Measurements from ENCODE around the gene CELF4.

CELF4 gene

DNA sequence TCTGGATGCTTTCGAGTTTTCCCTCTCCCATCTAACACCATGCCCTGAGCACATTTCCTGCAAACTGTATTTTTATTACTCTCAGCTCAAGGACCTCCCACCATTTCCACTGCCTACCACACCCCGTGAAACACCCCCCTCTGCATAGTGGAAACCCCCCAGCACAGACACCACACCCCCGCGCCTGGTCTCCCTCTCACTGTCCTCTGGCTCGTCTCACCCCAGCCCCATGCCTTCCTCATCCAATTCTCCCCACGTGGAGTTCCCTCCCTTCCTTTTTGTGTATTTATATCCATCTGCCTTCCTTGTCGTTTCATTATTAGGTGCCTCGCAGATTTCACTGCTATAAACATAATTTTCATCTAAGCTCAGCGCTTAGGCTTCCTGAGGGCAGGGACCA is 307.5 kb downstream of the CELF4 start:
- no peak for DNase-seq (ENCODE audit: low spot score)

DNA sequence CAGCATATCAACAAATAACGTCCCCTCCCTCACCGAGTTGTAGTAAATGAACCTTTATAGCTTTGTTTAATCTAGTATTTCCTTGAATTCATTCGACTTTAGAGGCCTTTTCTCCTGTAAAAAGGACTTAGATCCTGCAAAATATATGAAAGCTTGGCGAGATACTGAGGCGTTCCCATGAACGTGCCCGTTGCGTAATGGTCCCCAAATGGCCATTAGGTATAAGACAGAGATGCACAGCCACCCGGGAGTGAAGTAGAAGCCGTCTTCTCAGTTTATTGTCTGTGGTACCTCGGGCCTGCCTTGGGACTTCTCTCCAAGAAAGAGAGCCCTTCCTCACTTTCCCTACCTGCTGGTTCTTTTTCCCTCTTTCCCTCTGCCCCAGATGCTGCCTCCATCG is 310.6 kb downstream of the CELF4 start:
- no peak for DNase-seq (ENCODE audit: low spot score)

DNA sequence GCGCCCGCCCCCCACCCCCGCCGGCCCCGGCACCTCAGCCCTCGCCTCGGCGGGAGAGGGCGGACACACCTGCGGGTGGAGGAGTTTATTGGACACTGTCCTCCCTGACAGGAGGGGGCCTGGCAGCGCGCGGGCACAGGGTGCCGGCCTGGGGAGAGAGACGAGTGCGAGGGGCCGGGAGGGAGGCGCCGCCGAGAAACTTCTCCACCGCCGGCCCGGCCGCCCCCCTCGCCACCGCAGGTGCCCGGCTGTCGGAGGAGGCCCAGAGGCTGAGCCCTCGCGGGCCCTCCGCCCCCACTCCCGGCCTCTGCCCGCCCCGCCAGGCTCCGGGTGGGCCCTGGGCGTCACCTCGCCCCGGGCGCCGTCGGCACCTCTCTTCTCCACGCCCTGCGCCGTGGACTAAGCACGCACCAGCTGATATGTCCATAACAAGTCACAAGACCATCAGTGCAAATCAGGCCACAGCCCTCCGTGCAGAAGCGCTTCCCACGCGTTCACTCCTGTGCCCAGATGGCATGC is 311.3 kb downstream of the CELF4 start:
- no peak for DNase-seq (ENCODE audit: low spot score)

DNA sequence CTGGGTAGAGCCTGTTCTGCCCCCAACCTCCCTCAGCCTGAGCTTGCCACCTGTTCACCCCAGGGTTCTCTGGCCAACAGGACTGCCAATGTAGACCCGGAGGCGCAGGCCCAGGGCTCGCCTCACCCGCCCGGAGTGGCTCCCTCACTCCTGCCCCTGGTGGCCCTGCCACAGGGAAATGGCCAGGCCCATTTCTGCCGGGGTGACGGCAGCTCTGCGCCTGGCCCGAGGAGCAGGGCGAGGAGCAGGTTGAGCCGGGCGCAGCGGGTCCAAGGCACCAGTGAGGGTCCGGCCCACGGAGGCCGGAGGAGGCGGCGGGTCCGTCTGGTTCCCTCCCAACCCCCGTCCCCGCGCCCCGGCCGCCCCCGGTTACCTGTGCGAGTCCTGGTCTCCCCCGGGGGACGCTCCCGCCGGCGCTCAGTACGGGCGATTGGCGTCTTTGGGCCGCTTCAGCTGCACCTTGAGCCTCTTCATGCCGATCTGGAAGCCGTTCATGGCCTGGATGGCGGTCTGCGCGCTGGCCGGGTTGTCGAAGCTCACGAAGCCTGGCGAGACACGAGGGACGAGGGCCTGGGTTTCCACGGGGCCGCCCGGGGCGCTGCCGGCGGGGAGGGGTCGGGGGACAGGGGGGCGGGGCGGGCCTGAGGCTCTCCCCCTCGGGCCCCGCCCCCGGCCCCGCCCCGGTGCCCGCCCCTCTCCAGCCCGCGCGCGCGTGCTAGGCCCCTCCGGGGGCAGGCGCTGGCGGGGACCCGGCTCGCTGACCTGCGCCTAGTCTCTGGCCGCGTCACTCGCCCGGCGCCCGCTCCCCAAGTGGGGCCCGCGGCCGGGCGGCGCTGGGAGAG is 312.0 kb downstream of the CELF4 start:
- DNase-seq (ENCODE audit: low spot score), result no peak

DNA sequence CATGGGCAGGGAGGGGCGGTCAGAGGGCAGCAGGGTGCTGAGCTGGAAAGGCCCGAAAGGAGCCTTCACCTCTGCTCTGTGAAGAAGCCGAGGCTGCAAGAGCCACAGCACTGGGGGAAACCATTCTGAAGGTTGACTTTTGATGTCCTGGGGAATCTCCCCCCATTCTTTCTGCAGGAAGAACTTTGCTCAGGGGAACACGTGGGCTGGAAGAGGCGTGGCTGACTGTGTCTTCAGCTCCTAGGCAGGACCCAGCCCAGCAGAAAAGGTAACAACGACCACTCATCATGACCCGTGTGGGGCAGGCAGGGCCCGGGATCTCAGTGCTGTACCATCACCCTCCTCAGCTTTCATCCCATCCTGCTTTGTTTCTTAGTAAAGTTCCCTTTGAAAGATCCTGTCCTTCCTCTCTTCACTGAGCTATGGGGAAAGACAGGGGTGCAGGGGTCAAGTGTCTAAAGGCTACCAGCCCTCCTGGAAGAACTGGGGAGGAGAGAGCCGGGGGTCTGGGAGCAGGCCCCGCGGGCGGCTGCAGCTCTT is 312.7 kb downstream of the CELF4 start:
- DNase-seq (ENCODE audit: low spot score), result no peak

GRCh38 chr18:37252342-37252741 is 313.3 kb downstream of the CELF4 start:
- no peak for DNase-seq (ENCODE audit: low spot score)

DNA sequence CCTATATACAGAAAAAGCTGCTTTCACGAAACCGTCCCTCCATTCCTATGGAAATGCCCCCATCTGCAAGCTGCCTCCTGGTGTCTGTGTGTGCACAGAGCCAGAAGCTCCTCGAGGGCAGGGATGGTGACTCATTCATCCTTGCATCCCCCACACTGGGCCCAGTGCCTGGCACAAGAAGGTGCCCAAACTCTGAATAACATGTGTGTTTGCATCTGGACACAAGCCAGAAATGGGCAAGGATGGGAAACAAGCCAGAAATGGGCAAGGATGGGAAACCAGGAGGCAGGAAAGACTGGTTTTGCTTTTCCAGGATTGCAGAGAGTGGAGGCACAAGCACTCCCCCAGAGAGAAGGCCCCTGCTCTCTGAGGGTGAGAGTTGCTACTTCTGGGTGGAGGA is 313.9 kb downstream of the CELF4 start:
- DNase-seq (ENCODE audit: low spot score), result no peak

DNA sequence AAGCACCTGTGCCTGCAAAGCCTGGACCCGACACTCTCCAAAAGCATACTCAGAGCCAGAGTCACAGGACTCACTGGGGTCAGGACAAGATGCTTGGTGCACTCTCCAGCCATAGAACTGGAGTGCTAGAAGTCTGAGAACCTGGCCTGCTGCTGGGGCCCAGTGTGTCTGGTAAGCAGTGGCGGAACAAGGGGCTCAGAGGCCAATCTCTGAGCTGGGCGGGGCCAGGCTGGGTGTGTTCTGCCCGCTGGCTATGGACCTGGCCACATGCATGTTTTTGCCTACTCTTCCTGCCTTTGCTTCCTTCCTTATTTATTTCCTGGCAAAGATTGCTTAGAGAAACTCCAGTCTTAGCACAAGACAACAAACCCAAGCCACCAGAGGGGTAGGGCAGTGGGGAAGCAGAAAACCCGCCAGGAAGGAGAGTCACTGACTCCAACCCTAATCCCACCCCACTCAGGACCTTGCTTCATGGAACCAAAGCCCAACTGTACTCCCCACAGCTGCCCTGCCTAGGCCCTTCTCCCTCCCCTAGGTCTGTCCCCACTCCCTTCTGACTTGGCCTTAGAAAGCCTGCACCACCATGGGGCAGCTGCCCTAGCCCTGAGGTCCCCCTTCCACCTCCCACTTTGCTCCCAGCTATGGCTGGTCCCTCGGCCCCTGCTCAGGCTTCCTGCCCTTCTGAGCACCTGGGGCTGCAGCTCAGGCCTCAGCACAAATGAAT is 315.5 kb downstream of the CELF4 start:
- no peak for DNase-seq (ENCODE audit: low spot score)

DNA sequence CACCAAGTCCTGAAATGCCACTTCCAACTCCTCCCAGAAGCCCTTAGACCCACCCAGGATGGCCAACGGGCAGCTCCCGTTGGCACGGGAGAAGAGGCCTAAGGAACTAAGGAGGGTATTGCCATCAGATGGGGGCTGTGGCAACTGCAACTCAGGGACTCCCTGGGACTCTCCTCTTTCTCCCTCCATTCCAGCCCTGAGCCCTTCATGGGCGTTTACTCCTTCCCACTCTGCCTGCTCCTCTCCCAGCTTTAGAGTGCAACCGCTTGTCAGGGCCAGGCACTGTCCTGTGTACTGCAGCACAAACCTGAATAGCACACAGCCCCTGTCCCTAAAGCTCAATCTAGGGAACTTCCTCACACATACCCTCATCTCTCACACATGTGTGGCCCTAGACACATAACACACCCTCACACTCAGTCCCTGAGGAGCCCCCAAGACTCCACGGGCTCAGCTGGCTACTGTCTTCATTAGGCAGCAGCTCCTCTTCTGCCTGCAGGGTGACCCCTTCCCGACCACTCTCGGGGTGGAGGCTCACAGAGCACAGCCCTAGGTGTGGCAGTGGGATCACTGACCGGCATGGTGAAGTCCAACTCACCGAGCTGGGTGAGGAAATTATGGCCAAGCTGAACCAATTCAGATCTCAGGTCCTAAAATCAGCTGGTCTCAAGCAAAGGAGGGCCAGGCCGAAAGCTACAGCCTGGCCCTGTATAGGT is 316.3 kb downstream of the CELF4 start:
- DNase-seq (ENCODE audit: low spot score), result no peak

- no peak for DNase-seq (ENCODE audit: low spot score)
Observed at GRCh38 chr18:37248281-37248680, 317.3 kb downstream of the CELF4 start.

GRCh38 chr18:37247497-37248161 is 318.0 kb downstream of the CELF4 start:
- no peak for DNase-seq (ENCODE audit: low spot score)

DNA sequence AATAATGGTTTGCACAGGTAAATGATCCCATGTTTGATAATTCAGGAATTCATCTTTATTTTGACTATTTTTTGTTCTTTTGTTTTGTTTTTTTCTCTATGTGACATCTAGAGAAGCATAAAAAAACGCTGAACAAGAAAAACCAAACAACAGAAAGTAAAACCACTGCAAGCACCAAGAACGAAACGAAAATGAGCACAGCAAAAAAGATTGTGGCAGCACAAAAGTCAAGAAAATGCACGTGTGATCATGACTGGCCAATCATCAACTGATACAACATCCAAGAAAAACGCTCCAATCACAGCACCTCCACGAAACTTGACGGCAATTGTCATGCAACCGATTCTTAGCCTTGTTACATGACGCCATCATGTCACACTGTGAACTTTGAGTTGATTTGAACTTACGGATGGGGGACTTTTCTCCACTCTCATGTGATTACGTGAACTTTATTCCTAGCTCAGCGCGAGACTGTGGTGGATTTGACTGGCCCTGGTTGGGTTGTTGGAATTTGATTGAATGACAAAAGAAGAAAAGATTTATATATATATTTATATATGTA is 318.7 kb downstream of the CELF4 start:
- DNase-seq (ENCODE audit: low spot score), result no peak

- DNase-seq (ENCODE audit: low spot score), result no peak
Observed at GRCh38 chr18:37244618-37245017, 321.0 kb downstream of the CELF4 start.

- no peak for DNase-seq (ENCODE audit: low spot score)
Observed at GRCh38 chr18:37243741-37244140, 321.9 kb downstream of the CELF4 start.

DNA sequence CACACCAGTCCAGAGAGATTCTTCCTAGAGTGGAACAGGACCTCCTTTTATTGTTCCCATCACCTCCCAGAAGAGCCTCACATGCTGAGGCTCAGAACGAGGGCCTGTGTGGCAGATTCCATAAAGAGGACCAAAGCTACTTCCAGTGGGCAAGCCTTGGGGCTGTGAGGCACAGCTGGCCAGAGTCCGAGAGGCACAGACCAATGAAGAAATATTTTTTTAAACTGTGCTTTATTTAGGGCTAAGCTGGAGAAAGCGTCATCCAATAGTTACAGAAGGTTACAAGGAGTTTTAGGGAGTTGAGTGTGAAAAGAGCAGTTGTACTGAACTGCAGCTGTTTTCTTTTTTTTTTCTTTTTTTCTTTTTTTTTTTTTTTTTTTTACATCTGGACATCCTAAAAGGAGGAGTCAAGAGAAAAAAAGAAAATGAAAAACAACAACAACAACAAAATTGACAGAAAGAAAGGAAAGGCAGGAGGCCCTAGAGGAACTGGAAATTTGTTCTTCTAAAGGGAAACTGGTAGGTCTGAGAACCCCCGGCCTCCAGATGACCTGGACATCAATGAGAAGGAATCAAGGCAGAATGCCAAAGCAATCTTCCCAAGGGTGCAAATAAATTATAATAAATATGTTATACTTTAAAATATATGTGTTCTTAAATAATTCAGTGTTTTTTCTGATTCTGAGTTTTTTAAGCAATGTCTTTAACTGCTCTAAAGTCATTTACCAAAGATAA is 322.6 kb downstream of the CELF4 start:
- DNase-seq (ENCODE audit: low spot score), result no peak

GRCh38 chr18:37242091-37242490 is 323.5 kb downstream of the CELF4 start:
- no peak for DNase-seq (ENCODE audit: low spot score)

- no peak for DNase-seq (ENCODE audit: low spot score)
Observed at GRCh38 chr18:37238282-37239108, 327.1 kb downstream of the CELF4 start.

GRCh38 chr18:37235583-37235982 is 330.0 kb downstream of the CELF4 start:
- DNase-seq (ENCODE audit: low spot score), result no peak

DNA sequence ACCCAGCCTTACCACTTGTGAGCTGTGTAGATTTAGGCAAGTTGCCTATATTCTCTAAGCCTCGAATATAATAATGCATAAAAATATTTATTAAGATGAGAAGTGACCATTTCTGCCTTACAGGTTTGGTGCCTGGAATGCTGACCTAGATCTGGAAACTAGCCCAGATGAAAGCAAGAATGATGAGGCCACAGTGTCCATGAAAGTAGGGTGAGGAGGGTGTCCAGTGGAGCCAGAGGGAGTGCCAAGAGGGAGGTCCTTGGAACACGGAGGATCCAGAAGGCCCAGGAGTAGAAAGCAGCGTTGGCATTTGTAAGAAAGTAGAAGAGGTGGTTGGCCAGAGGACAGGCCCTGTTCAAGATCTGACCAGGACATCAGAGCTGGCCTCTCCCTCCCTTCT is 334.3 kb downstream of the CELF4 start:
- no peak for DNase-seq (ENCODE audit: low spot score)

DNA sequence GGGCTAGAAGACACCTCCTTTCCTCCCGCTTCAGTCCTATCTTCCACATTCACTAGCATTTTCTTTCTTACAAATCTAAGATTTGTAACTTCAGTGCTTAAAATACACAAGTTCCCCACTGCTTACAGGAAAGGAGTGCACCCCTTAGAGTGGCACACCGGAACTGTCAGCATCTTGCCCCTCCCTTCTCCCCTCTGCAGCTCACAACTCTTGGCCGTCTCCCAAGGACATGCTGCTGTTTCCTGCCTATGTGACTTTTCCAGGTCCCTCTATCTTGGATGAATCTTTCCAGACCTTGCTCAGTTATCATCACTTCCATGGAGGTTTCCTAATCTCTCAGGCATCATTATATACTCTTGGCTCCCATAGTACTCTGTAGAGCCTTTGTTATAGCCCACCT is 334.8 kb downstream of the CELF4 start:
- no peak for DNase-seq (ENCODE audit: low spot score)
